A549 (cell line): ENCODE data around the gene ZNF474. TPM values are rescaled to one million over a fixed set of nuclear protein-coding genes. Genes with fewer than 3 reads are reported as not detected.

Experiments
- ATAC-seq, 2 experiments: fragments of 200-7000 bp in 1 of 2; fragments of >200 bp in 1 of 2; cut with Nextera tagmentation in 1 of 2; cut with Tn5 transposase in 1 of 2; 3 replicates each; pipeline versions ENCODE4 v1.8.0 to v1.9.1; 2018 to 2020; ENCODE audit warnings: mild to moderate bottlenecking in 1 of 2, moderate library complexity in 1 of 2
- CTCF ChIA-PET: fragments of 300-600 bp; sonication (Branson Sonifier 250); formaldehyde crosslinking; extraction: SDS; loops from one replicate; lab custom pipeline; 2021; ENCODE audit warnings: antibody characterized with exemption, inconsistent platforms; lab: Yijun Ruan, JAX
- POLR2A ChIA-PET: fragments of 350-600 bp; formaldehyde crosslinking; extraction: SDS; loops from one replicate; lab custom pipeline; 2021; ENCODE audit warnings: antibody characterized with exemption, inconsistent platforms; lab: Yijun Ruan, JAX
- DNase-seq, 2 experiments: peaks; one replicate each; pipeline versions ENCODE4 v3.0.0 to v3.0.0-alpha.2; 2011 to 2016; ENCODE audit warnings: low read depth in 1 of 2, low spot score in 1 of 2
- FAIRE-seq: peaks from 2 replicates; lab custom pipeline; 2011; peaks lifted over from hg19 to GRCh38; lab: Jason Lieb, UNC
- H3K27ac ChIP-seq, 2 experiments: fragments of >200 bp; sonication (Bioruptor Twin); formaldehyde crosslinking; 3 replicates each; pipeline ENCODE4 v1.5.1; 2016 to 2017
- H3K4me1 ChIP-seq: fragments of >200 bp; sonication (Bioruptor Twin); formaldehyde crosslinking; 3 replicates; pipeline ENCODE4 v1.6.1; 2016
- H3K4me2 ChIP-seq: fragments of >200 bp; sonication (Bioruptor Twin); formaldehyde crosslinking; 3 replicates; pipeline ENCODE4 v1.6.1; 2016
- H3K4me3 ChIP-seq: fragments of >200 bp; sonication (Bioruptor Twin); formaldehyde crosslinking; 3 replicates; pipeline ENCODE4 v1.5.1; 2016
- H3K9me3 ChIP-seq: fragments of >200 bp; sonication (Bioruptor Twin); formaldehyde crosslinking; 3 replicates; pipeline ENCODE4 v1.6.1; 2016
- CBX8 ChIP-seq: fragments of 200-600 bp; sonication (generic); IDR thresholded peaks from 2 replicates; pipeline ENCODE4 v1.6.1; 2016
- CEBPB ChIP-seq, 2 experiments: fragments of >200 bp in 1 of 2; sonication (Bioruptor Twin) in 1 of 2; formaldehyde crosslinking in 1 of 2; IDR thresholded peaks; 2 replicates each; pipeline ENCODE4 v1.6.1; 2012 to 2016
- CHD2 ChIP-seq: fragments of 150-350 bp; IDR thresholded peaks from 2 replicates; pipeline ENCODE4 v1.6.1; 2014; ENCODE audit warnings: low read length; ENCODE audit not compliant: partially characterized antibody
- HEYL ChIP-seq: fragments of 250-450 bp; sonication (Bioruptor Pico); IDR thresholded peaks from 2 replicates; pipeline ENCODE4 v1.8.0; 2021; ENCODE audit warnings: mild to moderate bottlenecking, moderate library complexity
- HOXB5 ChIP-seq: fragments of 250-450 bp; sonication (Bioruptor Pico); IDR thresholded peaks from 2 replicates; pipeline ENCODE4 v1.5.0; 2020; ENCODE audit warnings: mild to moderate bottlenecking, moderate library complexity
- JUNB ChIP-seq: fragments of >200 bp; sonication (Bioruptor Twin); formaldehyde crosslinking; IDR thresholded peaks from 2 replicates; pipeline ENCODE4 v1.6.1; 2016
- MAZ ChIP-seq: fragments of 150-350 bp; IDR thresholded peaks from 2 replicates; pipeline ENCODE4 v1.6.1; 2014; ENCODE audit warnings: antibody characterized with exemption, low read depth, low read length, borderline replicate concordance
- MYC ChIP-seq: IDR thresholded peaks from 2 replicates; pipeline ENCODE4 v1.6.1; 2012; ENCODE audit warnings: mild to moderate bottlenecking, inconsistent platforms, low read length, improper control_type of control experiment, borderline replicate concordance
- NR3C1 ChIP-seq: fragments of >200 bp; sonication (Bioruptor Twin); formaldehyde crosslinking; IDR thresholded peaks from 3 replicates; pipeline ENCODE4 v1.6.1; 2017
- PBX3 ChIP-seq: IDR thresholded peaks from 2 replicates; pipeline ENCODE4 v1.6.1; 2012
- RAD21 ChIP-seq, 2 experiments: fragments of >200 bp in 1 of 2; sonication (Bioruptor Twin) in 1 of 2; formaldehyde crosslinking in 1 of 2; IDR thresholded peaks in 1 of 2; conservative IDR thresholded peaks in 1 of 2; 2 replicates in 1 of 2; 3 replicates in 1 of 2; pipeline ENCODE4 v1.6.1; 2012 to 2018; ENCODE audit warnings: inconsistent platforms in 1 of 2
- REST ChIP-seq: fragments of 200-600 bp; sonication (generic); IDR thresholded peaks from 2 replicates; pipeline ENCODE4 v1.6.1; 2016; ENCODE audit warnings: antibody characterized with exemption, mild to moderate bottlenecking, moderate library complexity
- RFX5 ChIP-seq: fragments of 450-650 bp; IDR thresholded peaks from 2 replicates; pipeline ENCODE4 v1.7.1; 2014; ENCODE audit warnings: antibody characterized with exemption, mild to moderate bottlenecking, moderate library complexity
- RNF2 ChIP-seq: fragments of 200-600 bp; sonication (generic); IDR thresholded peaks from 2 replicates; pipeline ENCODE4 v1.6.1; 2016; ENCODE audit warnings: low read depth, mild to moderate bottlenecking, antibody characterized with exemption, moderate library complexity, borderline replicate concordance
- SREBF2 ChIP-seq: fragments of 450-650 bp; IDR thresholded peaks from 2 replicates; pipeline ENCODE4 v1.6.1; 2014; ENCODE audit warnings: mild to moderate bottlenecking, moderate library complexity
- TFCP2L1 ChIP-seq: fragments of 250-450 bp; sonication (Bioruptor Pico); IDR thresholded peaks from 2 replicates; pipeline ENCODE4 v1.5.0; 2021; ENCODE audit warnings: mild to moderate bottlenecking
- WGBS: methylation state at CpG from one replicate; pipeline ENCODE4 v1.1.6; 2017; ENCODE audit errors: missing lambda C conversion rate; 5-methylcytosine and 5-hydroxymethylcytosine counted together
- polyA plus RNA-seq, 4 experiments: library from polyadenylated mRNA; depleted of rRNA in 3 of 4; stranded (reverse); fragments of >200 nt; fragmentation: RNase III in 1 of 4; extraction: RNeasy Plus Mini Kit Qiagen cat#74134 plus additional on column Dnase treatment in 1 of 4; gene quantifications; 2 replicates in 3 of 4; 3 replicates in 1 of 4; pipeline ENCODE4 v1.2.3, GENCODE V29; 2011 to 2017
- TF ChIP-seq, protein P1 (sequence below): fragments of 150-350 bp; IDR thresholded peaks from 2 replicates; pipeline ENCODE4 v1.6.1; 2014; ENCODE audit warnings: low read depth, mild to moderate bottlenecking, low read length
- TF ChIP-seq, protein P2 (sequence below): fragments of 250-450 bp; sonication (Bioruptor Pico); IDR thresholded peaks from 2 replicates; pipeline ENCODE4 v1.5.0; 2021; ENCODE audit warnings: mild to moderate bottlenecking, moderate library complexity, borderline replicate concordance
- TF ChIP-seq, protein P3 (sequence below): IDR thresholded peaks from 2 replicates; pipeline ENCODE4 v1.6.1; 2012

ZNF474 gene
- polyA plus RNA-seq, 2 of the 4 experiments (the other 2 are of a cell fraction), result 0.15 to 0.30 TPM

- H3K4me2 ChIP-seq, result no peak overlapping the region
- ATAC-seq, result no peak
- POLR2A ChIA-PET, result interaction anchor here (1.3 kb wide), 1 partner anchor 37 kb away, joined by 5 read pairs; no protein-coding TSS in a partner anchor
Measured at GRCh38 chr5:122154491-122154890, 25.1 kb downstream of the ZNF474 start.

GRCh38 chr5:122154910-122155309, 25.6 kb downstream of the ZNF474 start:
- no peak overlapping the region for H3K27ac ChIP-seq
- ChIA-PET POLR2A (no interaction called here), CTCF (interaction anchor here (0.9 to 4.4 kb wide), 6 partner anchors 9 to 193 kb away, joined by 3 to 24 read pairs (median 8); partner anchors contain the start of gene SRFBP1)
- DNase-seq (no peak), ATAC-seq (no peak), FAIRE-seq (no peak)
- H3K4me1 ChIP-seq, result peaks cover 19% of the 10 kb centered on the region; the same call in 2 of the 3 replicates
- no peak for TF ChIP-seq RNF2
- TF ChIP-seq HEYL (CRISPR knock-in tag), result no peak
- no peak for TF ChIP-seq RFX5
- no peak for TF ChIP-seq HOXB5 (CRISPR knock-in tag)
- TF ChIP-seq, protein P1, sequence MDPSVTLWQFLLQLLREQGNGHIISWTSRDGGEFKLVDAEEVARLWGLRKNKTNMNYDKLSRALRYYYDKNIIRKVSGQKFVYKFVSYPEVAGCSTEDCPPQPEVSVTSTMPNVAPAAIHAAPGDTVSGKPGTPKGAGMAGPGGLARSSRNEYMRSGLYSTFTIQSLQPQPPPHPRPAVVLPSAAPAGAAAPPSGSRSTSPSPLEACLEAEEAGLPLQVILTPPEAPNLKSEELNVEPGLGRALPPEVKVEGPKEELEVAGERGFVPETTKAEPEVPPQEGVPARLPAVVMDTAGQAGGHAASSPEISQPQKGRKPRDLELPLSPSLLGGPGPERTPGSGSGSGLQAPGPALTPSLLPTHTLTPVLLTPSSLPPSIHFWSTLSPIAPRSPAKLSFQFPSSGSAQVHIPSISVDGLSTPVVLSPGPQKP, result no peak
- TF ChIP-seq TFCP2L1 (CRISPR knock-in tag), result no peak
- TF ChIP-seq, all 56 proteins: peak for 0
- Histone ChIP-seq H3K4me2 (no peak overlapping the region), H3K4me3 (no peak overlapping the region), H3K9me3 (no peaks in the 10 kb centered on the region)
- 58% methylated on average over 7 of the region's 7 CpGs for WGBS

More at GRCh38 chr5:122154491-122154890, 25.1 kb downstream of the ZNF474 start:
- H3K4me3 ChIP-seq, result no peak overlapping the region
- H3K9me3 ChIP-seq, result no peaks in the 10 kb centered on the region
- H3K27ac ChIP-seq, result no peak overlapping the region
- CTCF ChIA-PET, result interaction anchor here (0.6 to 4.4 kb wide), 3 partner anchors 10 to 1506 kb away, joined by 3 to 24 read pairs (median 9); no protein-coding TSS in a partner anchor
- H3K4me1 ChIP-seq, result peaks cover 19% of the 10 kb centered on the region; the same call in 2 of the 3 replicates
- DNase-seq (no peak), FAIRE-seq (no peak)
- TF ChIP-seq RAD21 (conservative IDR thresholded peaks at IDR 0.05 in 1 of 2, IDR thresholded peaks at IDR 0.05 in 1 of 2) (no peak), PBX3 (no peak), CHD2 (no peak), SREBF2 (no peak), CBX8 (no peak), HEYL (CRISPR knock-in tag) (no peak), MYC (no peak), NR3C1 (no peak), REST (no peak), JUNB (no peak), CEBPB (IDR thresholded peaks at IDR 0.05) (no peak), MAZ (no peak)
- TF ChIP-seq, protein P2, sequence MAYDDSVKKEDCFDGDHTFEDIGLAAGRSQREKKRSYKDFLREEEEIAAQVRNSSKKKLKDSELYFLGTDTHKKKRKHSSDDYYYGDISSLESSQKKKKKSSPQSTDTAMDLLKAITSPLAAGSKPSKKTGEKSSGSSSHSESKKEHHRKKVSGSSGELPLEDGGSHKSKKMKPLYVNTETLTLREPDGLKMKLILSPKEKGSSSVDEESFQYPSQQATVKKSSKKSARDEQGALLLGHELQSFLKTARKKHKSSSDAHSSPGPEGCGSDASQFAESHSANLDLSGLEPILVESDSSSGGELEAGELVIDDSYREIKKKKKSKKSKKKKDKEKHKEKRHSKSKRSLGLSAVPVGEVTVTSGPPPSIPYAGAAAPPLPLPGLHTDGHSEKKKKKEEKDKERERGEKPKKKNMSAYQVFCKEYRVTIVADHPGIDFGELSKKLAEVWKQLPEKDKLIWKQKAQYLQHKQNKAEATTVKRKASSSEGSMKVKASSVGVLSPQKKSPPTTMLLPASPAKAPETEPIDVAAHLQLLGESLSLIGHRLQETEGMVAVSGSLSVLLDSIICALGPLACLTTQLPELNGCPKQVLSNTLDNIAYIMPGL (CRISPR knock-in tag), result no peak
- TF ChIP-seq, protein P3, sequence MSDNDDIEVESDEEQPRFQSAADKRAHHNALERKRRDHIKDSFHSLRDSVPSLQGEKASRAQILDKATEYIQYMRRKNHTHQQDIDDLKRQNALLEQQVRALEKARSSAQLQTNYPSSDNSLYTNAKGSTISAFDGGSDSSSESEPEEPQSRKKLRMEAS, result no peak
- 72% methylated on average over 5 of the region's 5 CpGs for WGBS
